Ascending aorta (tissue), 2 donors: ENCODE data around the gene IMP4. TPM values are rescaled to one million over a fixed set of nuclear protein-coding genes. Genes with fewer than 3 reads are reported as not detected.
A peak's percentile ranks its signal among the peaks of the same experiment; 100 is the strongest.

Experiments
- DNase-seq, 2 donors: peaks; one replicate each; pipeline ENCODE4 v3.0.0-alpha.2; 2019; ENCODE audit warnings: low spot score in 2 of 2
- H3K27ac ChIP-seq, 2 donors: fragments of 200-600 bp; sonication (generic); one replicate each; pipeline ENCODE4 v1.5.1; 2016 to 2017; ENCODE audit warnings: mild to moderate bottlenecking in 1 of 2
- H3K27me3 ChIP-seq: fragments of 200-600 bp; sonication (generic); one replicate; pipeline ENCODE4 v1.5.1; 2017
- H3K36me3 ChIP-seq, 2 donors: fragments of 200-600 bp; sonication (generic); one replicate each; pipeline ENCODE4 v1.5.1; 2016
- H3K4me1 ChIP-seq, 2 donors: fragments of 200-600 bp; sonication (generic); one replicate each; pipeline ENCODE4 v1.5.1; 2016 to 2017; ENCODE audit warnings: mild to moderate bottlenecking in 1 of 2
- H3K4me3 ChIP-seq, 2 donors: fragments of 200-600 bp; sonication (generic); one replicate each; pipeline ENCODE4 v1.5.1; 2016 to 2017; ENCODE audit warnings: mild to moderate bottlenecking in 1 of 2
- H3K9me3 ChIP-seq, 2 donors: fragments of 200-600 bp; sonication (generic); one replicate each; pipeline ENCODE4 v1.5.1; 2016
- intact Hi-C: fragments of 100-400 bp; cut with DNase I; formaldehyde crosslinking; loops from one replicate; pipeline ENCODE4 v1.15.1; 2023
- total RNA-seq: library from RNA; depleted of rRNA; stranded (reverse); fragments of >200 nt; gene quantifications from one replicate; pipeline ENCODE4 v1.1.0, GENCODE V29; 2016
- TF ChIP-seq, protein P1 (sequence below), 3 experiments: fragments of 200-600 bp in 2 of 3; fragments of 450-650 bp in 1 of 3; sonication (generic) in 2 of 3; IDR thresholded peaks; one replicate each; pipeline ENCODE4 v1.5.1; 2016 to 2019; ENCODE audit warnings: antibody characterized with exemption in 3 of 3, mild to moderate bottlenecking in 1 of 3, moderate library complexity in 1 of 3

Gene IMP4
- total RNA-seq, 1 donor from 2014 or later: 97.9 TPM

- Histone ChIP-seq H3K36me3 (peaks cover 0 to 5% of the 10 kb centered on the region in 2 donors), H3K4me3 (no peak overlapping the region), H3K4me1 (peaks cover 0 to 16% of the 10 kb centered on the region in 2 donors), H3K27ac (no peak overlapping the region), H3K9me3 (no peaks in the 10 kb centered on the region), H3K27me3 (no peaks in the 10 kb centered on the region)
- TF ChIP-seq, protein P1, sequence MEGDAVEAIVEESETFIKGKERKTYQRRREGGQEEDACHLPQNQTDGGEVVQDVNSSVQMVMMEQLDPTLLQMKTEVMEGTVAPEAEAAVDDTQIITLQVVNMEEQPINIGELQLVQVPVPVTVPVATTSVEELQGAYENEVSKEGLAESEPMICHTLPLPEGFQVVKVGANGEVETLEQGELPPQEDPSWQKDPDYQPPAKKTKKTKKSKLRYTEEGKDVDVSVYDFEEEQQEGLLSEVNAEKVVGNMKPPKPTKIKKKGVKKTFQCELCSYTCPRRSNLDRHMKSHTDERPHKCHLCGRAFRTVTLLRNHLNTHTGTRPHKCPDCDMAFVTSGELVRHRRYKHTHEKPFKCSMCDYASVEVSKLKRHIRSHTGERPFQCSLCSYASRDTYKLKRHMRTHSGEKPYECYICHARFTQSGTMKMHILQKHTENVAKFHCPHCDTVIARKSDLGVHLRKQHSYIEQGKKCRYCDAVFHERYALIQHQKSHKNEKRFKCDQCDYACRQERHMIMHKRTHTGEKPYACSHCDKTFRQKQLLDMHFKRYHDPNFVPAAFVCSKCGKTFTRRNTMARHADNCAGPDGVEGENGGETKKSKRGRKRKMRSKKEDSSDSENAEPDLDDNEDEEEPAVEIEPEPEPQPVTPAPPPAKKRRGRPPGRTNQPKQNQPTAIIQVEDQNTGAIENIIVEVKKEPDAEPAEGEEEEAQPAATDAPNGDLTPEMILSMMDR (IDR thresholded peaks at IDR 0.05): no peak
- intact Hi-C loops: no loop called here
- DNase-seq: no peak
These were observed 26.7 kb downstream of the IMP4 start for GRCh38 chr2:130369311-130369964.

DNA sequence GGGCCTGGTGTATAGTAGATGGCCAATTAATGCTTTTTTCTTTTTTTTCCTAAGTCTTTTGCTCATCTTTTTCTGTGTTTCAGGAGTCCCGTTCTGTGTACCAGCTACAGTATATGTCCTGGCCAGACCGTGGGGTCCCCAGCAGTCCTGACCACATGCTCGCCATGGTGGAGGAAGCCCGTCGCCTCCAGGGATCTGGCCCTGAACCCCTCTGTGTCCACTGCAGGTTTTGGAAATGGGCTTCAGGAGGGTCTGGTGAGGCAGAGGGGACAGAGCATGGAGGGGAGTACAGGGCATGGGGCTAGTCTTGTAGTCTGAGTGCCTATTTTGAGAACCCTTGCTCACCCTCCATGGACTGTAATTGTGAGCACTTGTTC lies 27.3 kb downstream of the IMP4 start:
- peak in 1 of 2 donors; percentile 35 for DNase-seq
- TF ChIP-seq, protein P1 (IDR thresholded peaks at IDR 0.05): no peak

DNA sequence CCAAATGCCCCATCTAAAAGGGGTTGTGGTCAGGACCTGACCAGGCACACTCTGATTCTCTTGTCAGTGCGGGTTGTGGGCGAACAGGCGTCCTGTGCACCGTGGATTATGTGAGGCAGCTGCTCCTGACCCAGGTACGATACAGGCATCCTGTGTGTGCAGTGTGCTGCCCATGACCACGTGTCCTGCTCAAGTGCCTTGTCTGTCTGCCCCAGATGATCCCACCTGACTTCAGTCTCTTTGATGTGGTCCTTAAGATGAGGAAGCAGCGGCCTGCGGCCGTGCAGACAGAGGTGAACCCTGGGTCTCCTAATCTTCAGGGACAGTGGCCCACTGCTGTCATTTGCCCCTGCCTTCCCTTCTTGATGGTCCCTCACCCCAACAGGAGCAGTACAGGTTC lies 27.8 kb downstream of the IMP4 start:
- Histone ChIP-seq H3K27ac (peak overlapping the region in 1 of 2 donors; percentile 89), H3K4me3 (no peak overlapping the region), H3K4me1 (peaks cover 0 to 16% of the 10 kb centered on the region in 2 donors), H3K27me3 (no peaks in the 10 kb centered on the region), H3K36me3 (peaks cover 0 to 10% of the 10 kb centered on the region in 2 donors), H3K9me3 (no peaks in the 10 kb centered on the region)
- TF ChIP-seq, protein P1 (IDR thresholded peaks at IDR 0.05): no peak
- intact Hi-C loops: loop anchor here (10.0 kb wide), 1 partner anchor 1124 kb away; the partner anchor contains the start of gene MZT2A
- DNase-seq: peak in 1 of 2 donors; percentile 59

More for the DNA sequence above, 27.3 kb downstream of the IMP4 start:
- H3K27ac ChIP-seq: no peak overlapping the region
- H3K4me1 ChIP-seq: peaks cover 0 to 16% of the 10 kb centered on the region in 2 donors
- intact Hi-C loops: loop anchor here (10.0 kb wide), 1 partner anchor 1125 kb away; the partner anchor contains the start of gene MZT2A
- no peaks in the 10 kb centered on the region for H3K27me3 ChIP-seq
- H3K36me3 ChIP-seq: peaks cover 0 to 5% of the 10 kb centered on the region in 2 donors
- no peak overlapping the region for H3K4me3 ChIP-seq
- no peaks in the 10 kb centered on the region for H3K9me3 ChIP-seq

- Histone ChIP-seq H3K36me3 (peaks cover 0 to 16% of the 10 kb centered on the region in 2 donors), H3K4me3 (peak overlapping the region; percentile 82 to 94), H3K4me1 (peaks cover 0 to 16% of the 10 kb centered on the region in 2 donors), H3K27me3 (no peaks in the 10 kb centered on the region), H3K27ac (peak overlapping the region; percentile 73 to 89), H3K9me3 (no peaks in the 10 kb centered on the region)
- intact Hi-C loops: loop anchor here (1.0 to 10.0 kb wide), 4 partner anchors 16 to 1123 kb away; partner anchors contain the start of genes IMP4 and MZT2A
- no peak for DNase-seq
- TF ChIP-seq, protein P1 (IDR thresholded peaks at IDR 0.05): no peak
These were observed 29.0 kb downstream of the IMP4 start for GRCh38 chr2:130371723-130372054.

- H3K4me1 ChIP-seq: peaks cover 0 to 16% of the 10 kb centered on the region in 2 donors
- intact Hi-C loops: loop anchor here (1.0 to 10.0 kb wide), 4 partner anchors 17 to 1123 kb away; partner anchors contain the start of genes IMP4 and MZT2A
- peak overlapping the region; percentile 73 to 89 for H3K27ac ChIP-seq
- peak overlapping the region; percentile 82 to 94 for H3K4me3 ChIP-seq
- peak; percentile 38 to 94 for DNase-seq
- H3K27me3 ChIP-seq: no peaks in the 10 kb centered on the region
- TF ChIP-seq, protein P1 (IDR thresholded peaks at IDR 0.05): peak; percentile 86 to 93 (median 87)
- H3K9me3 ChIP-seq: no peaks in the 10 kb centered on the region
- peaks cover 0 to 16% of the 10 kb centered on the region in 2 donors for H3K36me3 ChIP-seq
These were observed 29.5 kb downstream of the IMP4 start for GRCh38 chr2:130372055-130372832.
